HG03135 (cell line): Measurements from ENCODE around the gene WNT8A.

Experiments
- ATAC-seq: cut with Tn5 transposase; IDR thresholded peaks from one replicate; pipeline ENCODE4 v1.9.1; 2021; ENCODE audit warnings: mild to moderate bottlenecking, moderate library complexity; ENCODE audit not compliant: unreplicated experiment

WNT8A gene

GRCh38 chr5:138082033-138082432 is 1.8 kb upstream of the WNT8A start:
- no peak for ATAC-seq

GRCh38 chr5:138091685-138092084 is 7.9 kb downstream of the WNT8A start:
- no peak for ATAC-seq

GRCh38 chr5:138092301-138092700 is 8.5 kb downstream of the WNT8A start:
- ATAC-seq, result no peak

- ATAC-seq, result no peak
Observed at GRCh38 chr5:138093036-138093435, 9.2 kb downstream of the WNT8A start.

- ATAC-seq, result no peak
Observed at GRCh38 chr5:138095100-138095907, 11.5 kb downstream of the WNT8A start.

GRCh38 chr5:138096363-138096762 is 12.5 kb downstream of the WNT8A start:
- no peak for ATAC-seq

GRCh38 chr5:138096997-138097828 is 13.4 kb downstream of the WNT8A start:
- no peak for ATAC-seq

GRCh38 chr5:138102454-138103318 is 18.9 kb downstream of the WNT8A start:
- ATAC-seq, result no peak

- ATAC-seq, result no peak
Observed at GRCh38 chr5:138103319-138103637, 19.4 kb downstream of the WNT8A start.

GRCh38 chr5:138105709-138106108 is 21.9 kb downstream of the WNT8A start:
- no peak for ATAC-seq

GRCh38 chr5:138107213-138107612 is 23.4 kb downstream of the WNT8A start:
- no peak for ATAC-seq

- ATAC-seq, result no peak
Observed at GRCh38 chr5:138109463-138110265, 25.8 kb downstream of the WNT8A start.

- ATAC-seq, result no peak
Observed at GRCh38 chr5:138110266-138110963, 26.6 kb downstream of the WNT8A start.

- no peak for ATAC-seq
Observed at GRCh38 chr5:138111181-138111580, 27.3 kb downstream of the WNT8A start.

- ATAC-seq, result no peak
Observed at GRCh38 chr5:138111937-138112336, 28.1 kb downstream of the WNT8A start.

- no peak for ATAC-seq
Observed at GRCh38 chr5:138115254-138115653, 31.4 kb downstream of the WNT8A start.

- no peak for ATAC-seq
Observed at GRCh38 chr5:138128334-138128733, 44.5 kb downstream of the WNT8A start.

GRCh38 chr5:138129347-138129746 is 45.5 kb downstream of the WNT8A start:
- ATAC-seq, result no peak

- no peak for ATAC-seq
Observed at GRCh38 chr5:138132543-138132942, 48.7 kb downstream of the WNT8A start.
